RWPE2 (cell line): ENCODE results near the gene AKAP6.

Source experiments
- ATAC-seq: fragments of 200-7000 bp; cut with Tn5 transposase; 3 replicates; pipeline ENCODE4 v1.9.1; 2021; ENCODE audit warnings: low read depth
- DNase-seq: peaks from one replicate; pipeline ENCODE4 v3.0.0-alpha.2; 2020; ENCODE audit warnings: low spot score
- H3K27ac ChIP-seq: fragments of 450-650 bp; 2 replicates; pipeline ENCODE4 v1.5.1; 2017; ENCODE audit warnings: mild to moderate bottlenecking; ENCODE audit not compliant: poor library complexity, severe bottlenecking
- H3K27me3 ChIP-seq: fragments of 250-450 bp; sonication (Bioruptor Pico); 2 replicates; pipeline ENCODE4 v1.5.1; 2021; ENCODE audit warnings: mild to moderate bottlenecking, moderate library complexity; ENCODE audit not compliant: insufficient read depth, poor library complexity, severe bottlenecking
- H3K36me3 ChIP-seq: fragments of 250-450 bp; sonication (Bioruptor Pico); 2 replicates; pipeline ENCODE4 v1.5.1; 2020; ENCODE audit warnings: low read depth, mild to moderate bottlenecking, moderate library complexity
- H3K4me1 ChIP-seq: fragments of 250-450 bp; sonication (Bioruptor Pico); 2 replicates; pipeline ENCODE4 v1.5.1; 2021; ENCODE audit warnings: mild to moderate bottlenecking, moderate library complexity; ENCODE audit not compliant: insufficient read depth, poor library complexity, severe bottlenecking
- H3K4me3 ChIP-seq: fragments of 250-450 bp; sonication (Bioruptor Pico); 2 replicates; pipeline ENCODE4 v1.5.1; 2021; ENCODE audit warnings: mild to moderate bottlenecking, moderate library complexity; ENCODE audit not compliant: severe bottlenecking
- H3K9me3 ChIP-seq: fragments of 250-450 bp; sonication (Bioruptor Pico); 2 replicates; pipeline ENCODE4 v1.5.1; 2021; ENCODE audit warnings: mild to moderate bottlenecking, moderate library complexity; ENCODE audit not compliant: severe bottlenecking
- CTCF ChIP-seq: fragments of 450-650 bp; IDR thresholded peaks from one replicate; pipeline ENCODE4 v1.5.1; 2017; ENCODE audit warnings: mild to moderate bottlenecking, moderate library complexity; ENCODE audit not compliant: poor library complexity, severe bottlenecking

The AKAP6 gene

GRCh38 chr14:32821964-32822653 is 493.0 kb downstream of the AKAP6 start:
- H3K27me3 ChIP-seq, result no peaks in the 10 kb centered on the region
- no peaks in the 10 kb centered on the region for H3K4me1 ChIP-seq
- no peak overlapping the region for H3K27ac ChIP-seq
- no peaks in the 10 kb centered on the region for H3K36me3 ChIP-seq
- no peaks in the 10 kb centered on the region for H3K9me3 ChIP-seq
- ATAC-seq, result no peak
- no peak for TF ChIP-seq CTCF
- DNase-seq, result no peak
- no peak overlapping the region for H3K4me3 ChIP-seq

- Histone ChIP-seq H3K4me3 (no peak overlapping the region), H3K27me3 (no peaks in the 10 kb centered on the region), H3K36me3 (no peaks in the 10 kb centered on the region), H3K27ac (no peak overlapping the region), H3K4me1 (peaks cover 6% of the 10 kb centered on the region), H3K9me3 (no peaks in the 10 kb centered on the region)
- DNase-seq (no peak), ATAC-seq (no peak)
- TF ChIP-seq CTCF, result no peak
Observed at GRCh38 chr14:32823706-32824105, 494.6 kb downstream of the AKAP6 start.

DNA sequence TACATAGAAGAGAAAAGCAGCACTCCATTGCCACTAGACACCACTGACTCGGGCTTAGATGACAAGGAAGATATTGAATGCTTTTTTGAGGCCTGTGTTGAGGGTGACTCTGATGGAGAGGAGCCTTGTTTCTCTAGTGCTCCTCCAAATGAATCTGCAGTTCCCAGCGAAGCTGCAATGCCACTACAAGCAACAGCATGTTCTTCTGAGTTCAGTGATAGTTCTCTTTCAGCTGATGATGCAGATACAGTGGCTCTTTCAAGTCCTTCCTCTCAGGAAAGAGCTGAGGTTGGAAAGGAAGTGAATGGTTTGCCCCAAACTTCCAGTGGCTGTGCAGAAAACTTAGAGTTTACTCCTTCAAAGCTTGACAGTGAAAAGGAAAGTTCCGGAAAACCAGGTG is 495.1 kb downstream of the AKAP6 start:
- no peaks in the 10 kb centered on the region for H3K27me3 ChIP-seq
- no peak overlapping the region for H3K27ac ChIP-seq
- ATAC-seq (no peak), DNase-seq (no peak)
- no peak for TF ChIP-seq CTCF
- H3K9me3 ChIP-seq, result no peaks in the 10 kb centered on the region
- H3K4me1 ChIP-seq, result peaks cover 10% of the 10 kb centered on the region
- no peaks in the 10 kb centered on the region for H3K36me3 ChIP-seq
- no peak overlapping the region for H3K4me3 ChIP-seq

DNA sequence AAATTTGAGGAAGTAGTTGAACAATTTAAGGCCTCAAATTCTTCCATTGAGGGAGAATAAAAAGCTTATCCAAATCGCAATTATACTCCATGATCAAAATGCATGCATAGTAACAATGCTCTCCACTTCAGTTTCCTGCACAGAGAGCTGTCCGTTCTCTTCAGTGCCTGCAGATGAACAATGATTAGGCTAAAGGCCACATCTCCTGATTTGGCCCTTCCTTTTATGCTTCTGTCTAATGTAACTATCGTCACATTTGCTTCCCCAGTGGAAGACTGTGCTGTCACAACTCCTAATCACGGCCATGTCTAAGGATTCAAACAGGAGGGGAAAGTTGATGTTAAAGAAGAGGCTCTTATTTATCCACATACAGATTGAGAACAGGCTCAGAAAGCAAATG is 496.0 kb downstream of the AKAP6 start:
- H3K27ac ChIP-seq, result no peak overlapping the region
- H3K4me1 ChIP-seq, result peaks cover 10% of the 10 kb centered on the region
- no peak for ATAC-seq
- no peak for TF ChIP-seq CTCF
- H3K36me3 ChIP-seq, result no peaks in the 10 kb centered on the region
- no peaks in the 10 kb centered on the region for H3K27me3 ChIP-seq
- no peaks in the 10 kb centered on the region for H3K9me3 ChIP-seq
- DNase-seq, result no peak
- no peak overlapping the region for H3K4me3 ChIP-seq

GRCh38 chr14:32826404-32827082 is 497.4 kb downstream of the AKAP6 start:
- no peaks in the 10 kb centered on the region for H3K9me3 ChIP-seq

More at GRCh38 chr14:32826404-32827082, 497.4 kb downstream of the AKAP6 start:
- H3K36me3 ChIP-seq, result no peaks in the 10 kb centered on the region
- no peak for TF ChIP-seq CTCF
- ATAC-seq (no peak), DNase-seq (no peak)
- H3K4me3 ChIP-seq, result no peak overlapping the region
- H3K27ac ChIP-seq, result no peak overlapping the region
- H3K27me3 ChIP-seq, result no peaks in the 10 kb centered on the region
- H3K4me1 ChIP-seq, result peaks cover 10% of the 10 kb centered on the region
